ENCODE data around the gene PHC2.
A peak's percentile ranks its signal among the peaks of the same experiment; 100 is the strongest.

Gene PHC2

DNA sequence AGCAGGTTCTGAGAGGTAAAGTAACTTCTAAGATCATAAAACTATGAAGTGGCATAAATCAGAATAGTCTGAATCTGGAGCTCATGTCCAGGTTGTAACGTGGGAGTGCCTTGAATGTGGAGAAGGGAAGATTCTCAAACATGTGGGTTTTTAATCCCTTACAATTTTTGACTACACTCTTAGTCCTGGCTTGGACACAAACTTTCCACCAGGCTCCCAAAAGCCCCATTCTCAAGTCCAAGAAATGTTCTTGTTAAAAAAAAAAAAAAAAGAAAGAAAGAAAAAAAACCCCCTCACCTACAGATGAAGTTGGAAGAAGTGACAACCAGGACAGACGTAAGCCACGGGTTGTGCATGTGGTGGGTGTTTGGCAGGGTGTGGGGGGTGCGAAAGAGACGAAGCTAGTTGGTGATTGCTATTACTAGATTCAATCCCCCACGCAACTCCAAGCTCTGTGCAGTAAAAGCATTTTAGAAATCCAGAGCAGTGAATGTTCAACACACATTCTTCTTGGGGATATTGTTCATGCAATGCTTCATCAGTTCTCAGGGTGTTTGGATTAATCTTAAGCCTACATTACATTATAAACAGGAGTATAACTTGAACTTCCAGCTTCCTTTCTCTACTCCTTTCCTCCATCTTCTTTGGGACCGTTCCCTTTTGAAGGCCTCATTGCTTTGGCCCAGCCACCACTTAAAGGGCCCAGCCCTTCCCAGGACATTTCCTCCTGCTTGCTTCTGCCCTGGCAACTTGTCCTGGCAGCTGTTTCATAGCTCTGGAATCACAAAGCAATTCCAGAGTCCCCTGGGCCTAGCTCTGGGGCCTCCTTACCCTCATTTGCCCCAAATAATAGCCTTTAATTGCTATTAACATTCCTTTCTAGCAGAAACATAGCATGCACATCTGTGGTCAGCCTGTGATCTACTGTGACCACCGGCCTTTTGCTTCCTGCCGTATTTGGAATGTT, 41.8 kb downstream of the PHC2 start:
- no peak for DNase-seq (ENCODE audit: low read depth in 1 of 2, low spot score in 1 of 2)
- TF ChIP-seq JUND (IDR thresholded peaks at IDR 0.05; ENCODE audit: low read depth): no peak

DNA sequence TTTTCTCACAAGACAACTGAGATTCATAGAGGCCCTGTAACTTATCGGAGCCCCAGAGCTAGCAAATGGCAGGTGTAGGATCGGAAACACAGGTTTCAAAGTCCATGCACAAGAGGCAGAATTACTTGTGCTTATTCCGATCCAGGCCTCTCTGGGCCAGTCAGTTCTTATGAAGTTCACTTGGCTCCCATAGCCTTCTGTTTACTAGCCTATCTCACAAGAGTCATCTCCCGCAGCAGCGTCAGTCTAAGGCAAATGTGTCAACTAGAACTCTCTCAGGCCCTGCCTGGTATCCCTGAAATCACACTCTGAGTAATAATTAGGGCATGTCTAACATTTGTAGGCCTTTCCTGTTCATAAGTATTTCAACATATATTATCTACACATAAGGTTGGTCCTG, 43.3 kb downstream of the PHC2 start:
- DNase-seq (ENCODE audit: low read depth in 1 of 2, low spot score in 1 of 2): no peak
- in situ Hi-C loops (cut with HindIII; ENCODE audit: low pct_unique_long_range_greater_than_20kb, low sequenced_read_pairs): no loop called here

More for the DNA sequence above, 41.8 kb downstream of the PHC2 start:
- in situ Hi-C loops (cut with HindIII; ENCODE audit: low pct_unique_long_range_greater_than_20kb, low sequenced_read_pairs): no loop called here

DNA sequence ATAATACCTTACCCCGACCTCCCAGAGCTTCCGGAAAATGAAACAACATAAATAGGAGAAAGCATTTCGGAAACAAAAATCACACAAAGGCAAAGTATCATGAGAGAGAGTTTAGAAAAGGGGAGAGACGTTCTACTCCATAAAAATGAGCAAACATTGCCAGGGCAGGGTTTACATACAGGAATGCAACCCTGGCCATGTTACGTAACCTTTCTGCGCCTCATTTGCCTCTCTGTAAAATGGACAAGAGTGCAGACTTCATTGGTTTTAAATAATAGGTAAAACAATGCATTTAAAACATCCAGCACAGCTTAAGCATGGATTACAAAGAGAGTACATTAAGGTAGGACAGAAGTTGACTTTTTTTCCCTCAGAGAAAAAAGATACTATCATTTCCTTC, 45.6 kb downstream of the PHC2 start:
- peak in 1 of 2 experiments; percentile 16 for DNase-seq (ENCODE audit: low read depth in 1 of 2, low spot score in 1 of 2)
- in situ Hi-C loops (cut with HindIII; ENCODE audit: low pct_unique_long_range_greater_than_20kb, low sequenced_read_pairs): no loop called here
- TF ChIP-seq JUND (IDR thresholded peaks at IDR 0.05; ENCODE audit: low read depth): no peak

More for the DNA sequence above, 43.3 kb downstream of the PHC2 start:
- TF ChIP-seq JUND (IDR thresholded peaks at IDR 0.05; ENCODE audit: low read depth): no peak

DNA sequence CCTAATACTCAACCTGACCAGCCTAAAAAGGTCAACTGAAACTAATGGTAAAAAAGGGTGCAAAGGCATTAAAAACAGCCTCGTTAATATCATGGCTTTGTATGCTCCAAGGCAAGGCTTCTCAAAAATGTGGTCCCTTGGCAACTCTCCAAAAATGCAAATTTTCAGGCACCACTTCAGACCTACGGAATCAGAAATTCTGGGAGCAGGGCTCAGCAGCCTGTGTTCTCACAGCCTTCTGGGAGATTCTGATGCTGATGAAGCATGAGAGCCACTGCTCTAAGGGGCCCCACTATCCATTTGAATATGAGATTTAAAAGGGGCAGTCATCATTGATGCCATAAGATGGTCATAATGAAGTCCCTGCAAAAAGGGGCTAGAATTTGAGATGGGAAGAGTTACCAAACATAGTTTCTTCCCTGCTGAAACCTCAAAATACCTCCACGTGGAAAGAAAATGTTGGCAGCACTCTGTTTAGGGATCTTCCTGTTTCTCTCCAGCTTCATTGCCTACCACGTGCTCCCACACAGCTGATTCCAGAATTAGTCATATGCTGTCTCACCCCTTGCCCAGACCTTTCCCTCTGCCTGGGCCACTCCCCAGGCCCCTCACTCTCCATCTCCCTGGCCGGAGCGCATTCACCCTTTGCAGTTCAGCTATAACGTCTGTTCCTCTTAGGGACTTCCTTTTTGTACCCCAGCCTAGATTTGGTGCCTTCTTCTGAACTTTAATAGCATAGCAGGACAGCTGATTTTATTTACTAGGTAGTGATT, 46.7 kb downstream of the PHC2 start:
- no peak for TF ChIP-seq JUND (IDR thresholded peaks at IDR 0.05; ENCODE audit: low read depth)
- DNase-seq (ENCODE audit: low read depth in 1 of 2, low spot score in 1 of 2): no peak
- in situ Hi-C loops (cut with HindIII; ENCODE audit: low pct_unique_long_range_greater_than_20kb, low sequenced_read_pairs): no loop called here

DNA sequence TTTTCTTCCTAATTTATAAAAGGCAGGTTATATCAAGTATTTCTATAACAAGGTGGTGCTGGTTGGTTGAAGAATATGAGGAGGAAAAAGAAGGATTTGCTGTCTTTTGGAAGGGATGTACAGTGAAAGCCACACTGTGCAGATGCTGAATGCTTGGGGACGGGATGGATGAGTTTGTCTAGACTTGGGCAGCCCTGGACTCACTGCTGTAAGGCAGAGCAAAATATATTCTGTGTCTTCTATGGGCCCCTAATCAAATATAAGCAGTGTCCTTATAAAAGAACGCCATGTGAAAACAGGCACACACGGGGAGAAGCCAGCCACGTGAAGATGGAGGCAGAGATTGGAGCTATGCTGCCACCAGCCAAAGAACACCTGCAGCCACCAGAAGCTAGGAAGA, 47.4 kb downstream of the PHC2 start:
- DNase-seq (ENCODE audit: low read depth in 1 of 2, low spot score in 1 of 2): peak in 1 of 2 experiments; percentile 3
- TF ChIP-seq JUND (IDR thresholded peaks at IDR 0.05; ENCODE audit: low read depth): no peak
- in situ Hi-C loops (cut with HindIII; ENCODE audit: low pct_unique_long_range_greater_than_20kb, low sequenced_read_pairs): no loop called here

DNA sequence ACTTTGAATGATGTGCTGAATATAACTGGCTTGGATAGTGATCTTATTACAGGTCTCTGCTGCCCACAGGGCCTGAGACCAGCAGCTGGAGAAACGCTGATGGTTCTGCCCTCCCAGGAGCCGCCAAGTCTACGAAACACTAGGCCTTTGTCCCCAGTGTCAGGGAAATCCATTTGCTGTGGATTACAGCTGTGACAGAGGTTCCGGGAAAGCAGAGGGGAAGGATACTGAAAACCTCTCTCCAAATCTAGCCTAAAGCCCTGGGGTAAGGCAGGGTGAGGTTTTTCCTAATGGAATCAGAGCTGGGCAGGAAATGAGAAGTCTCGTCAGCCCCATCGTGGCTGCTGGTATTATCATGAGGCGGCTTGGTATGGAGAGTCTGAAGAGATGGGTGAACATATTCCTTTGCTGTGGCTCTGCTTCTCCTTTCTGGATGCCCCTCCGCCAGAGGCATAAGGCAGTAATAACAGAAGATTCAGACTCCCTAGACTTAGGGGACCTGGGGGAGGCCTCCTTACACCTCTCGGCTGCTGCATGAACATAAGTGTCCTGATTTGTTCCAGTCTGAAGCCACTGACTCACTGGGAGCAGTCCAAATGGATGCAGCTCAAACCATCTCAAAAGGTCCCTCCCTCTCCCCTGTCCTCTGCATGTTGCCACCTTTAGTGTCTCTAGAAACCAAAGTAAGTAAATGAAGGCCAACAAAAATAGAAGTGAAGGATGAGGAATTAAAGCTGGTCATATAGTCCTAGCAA, 48.1 kb downstream of the PHC2 start:
- DNase-seq (ENCODE audit: low read depth in 1 of 2, low spot score in 1 of 2): no peak
- TF ChIP-seq JUND (IDR thresholded peaks at IDR 0.05; ENCODE audit: low read depth): no peak
- in situ Hi-C loops (cut with HindIII; ENCODE audit: low pct_unique_long_range_greater_than_20kb, low sequenced_read_pairs): no loop called here

DNA sequence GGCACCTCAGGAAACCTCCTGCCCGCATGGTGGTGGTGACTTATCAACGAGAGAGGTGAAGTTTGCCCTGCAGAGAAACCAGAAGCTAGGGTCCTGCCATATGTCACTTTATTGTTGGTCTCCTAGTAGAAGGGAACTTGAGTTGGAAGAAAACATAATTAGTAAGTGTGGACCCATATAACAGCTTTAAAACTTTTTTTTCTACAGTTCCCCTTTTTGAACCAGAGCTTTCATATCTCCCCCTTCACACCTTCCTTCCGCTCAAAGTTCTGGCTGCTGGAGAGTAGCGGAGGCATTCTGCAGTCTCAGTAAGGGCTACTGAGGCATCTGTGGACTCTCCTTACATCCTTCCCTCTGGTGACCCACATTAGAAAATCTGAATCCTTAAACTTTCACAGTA, 48.9 kb downstream of the PHC2 start:
- no peak for DNase-seq (ENCODE audit: low read depth in 1 of 2, low spot score in 1 of 2)
- in situ Hi-C loops (cut with HindIII; ENCODE audit: low pct_unique_long_range_greater_than_20kb, low sequenced_read_pairs): no loop called here
- TF ChIP-seq JUND (IDR thresholded peaks at IDR 0.05; ENCODE audit: low read depth): no peak

DNA sequence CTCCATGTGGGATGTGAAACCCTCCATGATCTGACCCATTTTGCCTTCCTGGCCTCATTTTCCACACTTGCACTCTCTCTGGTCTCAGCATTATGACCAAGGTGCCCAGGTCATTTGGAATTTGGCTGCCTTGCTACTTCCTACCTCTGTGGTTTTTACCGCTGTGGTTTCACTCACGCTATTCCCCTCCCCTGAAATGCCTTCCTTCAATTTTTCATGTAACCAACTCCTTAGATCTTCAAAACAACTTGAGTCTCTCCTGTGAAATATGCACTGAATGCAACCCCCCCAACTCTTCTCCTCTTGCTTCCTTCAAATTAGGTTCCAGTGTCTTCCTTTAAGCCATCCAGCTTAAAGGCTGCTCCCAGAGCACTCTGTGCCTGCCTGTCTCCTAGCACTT, 50.1 kb downstream of the PHC2 start:
- TF ChIP-seq JUND (IDR thresholded peaks at IDR 0.05; ENCODE audit: low read depth): no peak
- no peak for DNase-seq (ENCODE audit: low read depth in 1 of 2, low spot score in 1 of 2)
- in situ Hi-C loops (cut with HindIII; ENCODE audit: low pct_unique_long_range_greater_than_20kb, low sequenced_read_pairs): no loop called here

DNA sequence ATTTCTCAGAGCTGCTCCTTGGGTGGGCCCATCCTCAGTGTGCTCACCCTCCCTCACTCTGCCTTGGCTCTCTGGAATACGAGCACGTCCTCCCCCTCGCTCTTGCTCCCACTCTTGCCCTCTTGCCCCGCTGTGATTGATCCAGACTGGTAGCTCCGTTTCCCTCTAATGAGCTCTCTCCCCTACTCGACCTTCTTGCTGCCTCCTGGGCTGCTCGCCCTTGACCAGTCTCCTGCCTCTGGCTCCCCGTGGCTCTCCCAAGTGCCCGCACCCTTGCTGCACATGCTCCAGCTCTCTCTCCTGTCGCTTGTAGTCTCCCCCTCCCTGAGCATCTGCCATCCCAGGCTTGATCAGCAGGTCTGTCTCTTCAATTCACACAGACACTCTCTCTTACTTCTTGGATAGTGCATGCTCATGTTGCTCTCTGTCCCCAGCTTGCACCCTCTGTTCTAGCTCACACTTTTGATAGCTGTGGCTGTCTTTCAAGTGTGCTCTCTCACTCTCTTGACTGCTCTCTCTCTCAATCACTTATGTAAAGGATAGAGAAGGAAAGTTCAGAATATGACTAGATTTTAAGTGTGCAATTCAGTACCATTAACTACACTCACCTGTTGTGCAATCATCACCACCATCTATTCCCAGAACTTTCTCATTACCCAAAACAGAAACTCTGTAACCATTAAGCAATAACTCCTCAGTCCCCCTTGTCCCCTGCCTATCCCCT, 51.1 kb downstream of the PHC2 start:
- TF ChIP-seq JUND (IDR thresholded peaks at IDR 0.05; ENCODE audit: low read depth): no peak
- in situ Hi-C loops (cut with HindIII; ENCODE audit: low pct_unique_long_range_greater_than_20kb, low sequenced_read_pairs): no loop called here
- no peak for DNase-seq (ENCODE audit: low read depth in 1 of 2, low spot score in 1 of 2)

DNA sequence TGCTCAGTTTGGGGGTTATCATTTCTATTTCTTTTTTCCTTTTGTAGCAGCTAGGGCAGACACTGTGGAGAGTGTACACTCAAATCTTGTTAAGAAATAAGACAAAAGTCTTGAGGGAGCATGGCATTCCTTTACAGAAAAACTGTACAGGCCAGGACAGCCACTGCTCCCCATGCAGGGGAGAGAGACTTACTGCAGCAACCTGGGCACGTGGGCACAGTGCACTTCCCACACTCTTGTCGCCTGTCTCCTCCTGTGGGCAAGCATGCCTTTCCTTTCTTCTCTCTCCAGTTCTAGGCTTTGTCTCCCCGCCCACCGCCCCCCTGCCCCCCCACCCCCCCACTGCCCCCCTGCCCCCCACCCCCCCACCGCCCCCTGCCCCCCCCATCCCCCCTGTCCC, 51.9 kb downstream of the PHC2 start:
- in situ Hi-C loops (cut with HindIII; ENCODE audit: low pct_unique_long_range_greater_than_20kb, low sequenced_read_pairs): no loop called here
- no peak for TF ChIP-seq JUND (IDR thresholded peaks at IDR 0.05; ENCODE audit: low read depth)
- peak in 1 of 2 experiments; percentile 11 for DNase-seq (ENCODE audit: low read depth in 1 of 2, low spot score in 1 of 2)

DNA sequence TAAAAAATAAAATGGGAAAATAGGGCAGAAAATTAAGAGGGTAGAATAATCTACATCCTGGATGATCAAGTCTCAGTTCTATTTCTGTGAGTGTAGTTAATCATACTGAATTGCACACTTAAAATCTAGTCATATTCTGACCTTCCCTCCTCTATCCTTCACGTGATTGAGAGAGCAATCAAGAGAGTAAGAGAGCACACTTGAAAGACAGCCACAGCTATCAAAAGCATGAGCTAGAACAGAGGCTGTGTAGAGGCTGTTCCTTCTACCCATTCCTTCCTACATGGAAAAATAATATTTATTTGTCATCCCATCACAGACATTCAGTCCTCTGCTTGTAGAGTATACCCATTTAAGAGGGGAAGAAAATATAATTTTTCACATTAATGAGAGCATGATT, 52.4 kb downstream of the PHC2 start:
- no peak for TF ChIP-seq JUND (IDR thresholded peaks at IDR 0.05; ENCODE audit: low read depth)
- in situ Hi-C loops (cut with HindIII; ENCODE audit: low pct_unique_long_range_greater_than_20kb, low sequenced_read_pairs): no loop called here

DNA sequence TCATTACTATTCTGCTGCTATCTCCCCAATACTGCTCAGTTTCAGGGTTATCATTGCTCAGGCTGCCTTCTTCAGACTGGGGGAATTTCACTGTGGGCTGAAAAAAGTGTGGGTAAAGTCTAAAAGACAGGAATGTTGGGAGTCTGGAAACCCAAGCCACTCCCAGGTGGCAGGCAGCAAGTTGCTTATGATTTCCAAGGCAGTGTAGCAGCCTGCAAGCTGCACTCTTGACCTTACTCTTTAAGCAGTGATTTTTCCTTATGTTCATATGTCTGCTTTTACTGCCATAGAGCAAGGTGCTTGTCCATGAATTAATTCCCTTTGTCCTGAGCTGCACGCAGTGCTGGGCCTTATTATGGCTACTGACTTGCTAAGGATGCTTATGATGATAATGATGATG, 53.1 kb downstream of the PHC2 start:
- DNase-seq (ENCODE audit: low read depth in 1 of 2, low spot score in 1 of 2): no peak
- in situ Hi-C loops (cut with HindIII; ENCODE audit: low pct_unique_long_range_greater_than_20kb, low sequenced_read_pairs): no loop called here
- TF ChIP-seq JUND (IDR thresholded peaks at IDR 0.05; ENCODE audit: low read depth): no peak

More for the DNA sequence above, 52.4 kb downstream of the PHC2 start:
- no peak for DNase-seq (ENCODE audit: low read depth in 1 of 2, low spot score in 1 of 2)

Data from T47D (cell line).